Osteoblast (primary cell): ENCODE data around the gene GJA5. TPM values are rescaled to one million over a fixed set of nuclear protein-coding genes. Genes with fewer than 3 reads are reported as not detected.

ENCODE experiments used
- DNase-seq: peaks from one replicate; pipeline ENCODE4 v3.0.0; 2011; ENCODE audit warnings: low spot score, mixed read lengths; ENCODE audit not compliant: insufficient read length; ENCODE audit errors: missing footprints
- H2AFZ ChIP-seq: 2 replicates; pipeline ENCODE4 v1.6.0; 2011; ENCODE audit warnings: mild to moderate bottlenecking, low read length
- H3K27ac ChIP-seq: 2 replicates; pipeline ENCODE4 v1.5.1; 2011; ENCODE audit warnings: mild to moderate bottlenecking, low read depth, low read length, moderate library complexity
- H3K27me3 ChIP-seq: 2 replicates; pipeline ENCODE4 v1.6.0; 2012; ENCODE audit warnings: mild to moderate bottlenecking, control low read depth, inconsistent platforms, low read length, moderate library complexity; ENCODE audit not compliant: insufficient read depth
- H3K36me3 ChIP-seq: 2 replicates; pipeline ENCODE4 v1.5.1; 2011; ENCODE audit warnings: mild to moderate bottlenecking, low read length, control low read depth, moderate library complexity; ENCODE audit not compliant: insufficient read depth
- H3K4me1 ChIP-seq: 2 replicates; pipeline ENCODE4 v1.5.1; 2011; ENCODE audit warnings: mild to moderate bottlenecking, low read length, control low read depth, moderate library complexity; ENCODE audit not compliant: insufficient read depth
- H3K4me2 ChIP-seq: 2 replicates; pipeline ENCODE4 v1.6.0; 2011; ENCODE audit warnings: mild to moderate bottlenecking, low read length; ENCODE audit not compliant: insufficient read depth
- H3K4me3 ChIP-seq: fragments of 200-600 bp; sonication (generic); 3 replicates; pipeline ENCODE4 v1.5.1; 2012; ENCODE audit warnings: mild to moderate bottlenecking, low read length, inconsistent platforms; ENCODE audit not compliant: insufficient read depth
- H3K79me2 ChIP-seq: 2 replicates; pipeline ENCODE4 v1.6.0; 2012; ENCODE audit warnings: mild to moderate bottlenecking, low read length, control low read depth, inconsistent platforms; ENCODE audit not compliant: insufficient read depth
- H3K9me3 ChIP-seq: 2 replicates; pipeline ENCODE4 v1.5.1; 2011; ENCODE audit warnings: low read depth, low read length, control low read depth
- H4K20me1 ChIP-seq: 2 replicates; pipeline ENCODE4 v1.6.0; 2012; ENCODE audit warnings: mild to moderate bottlenecking, low read length, control low read depth; ENCODE audit not compliant: insufficient read depth
- CTCF ChIP-seq: IDR thresholded peaks from 2 replicates; pipeline ENCODE4 v1.5.1; 2011; ENCODE audit warnings: mild to moderate bottlenecking, low read depth, low read length, moderate library complexity; ENCODE audit errors: extremely low read depth
- total RNA-seq: library from RNA; depleted of rRNA; stranded (reverse); fragments of >200 nt; gene quantifications from 2 replicates; pipeline ENCODE4 v1.2.3, GENCODE V29; 2012

The GJA5 gene
- 0.29 TPM in 1 of 2 replicates, not detected in the other for total RNA-seq

- DNase-seq: no peak
- H3K4me2 ChIP-seq: no peak within 1 kb of the TSS
Observed at GRCh38 chr1:147760481-147761260, at the start of gene GJA5. GJA5 (minus strand) TSS chr1:147760602; CDS start chr1:147759238, 1,364 bp downstream.

GRCh38 chr1:147809236-147809635 lies 48.8 kb upstream of the GJA5 start:
- Histone ChIP-seq H3K27me3 (no peaks in the 10 kb centered on the region), H3K36me3 (no peaks in the 10 kb centered on the region), H3K4me3 (no peak overlapping the region), H3K4me1 (no peaks in the 10 kb centered on the region), H3K27ac (no peak overlapping the region), H3K4me2 (no peak overlapping the region), H3K79me2 (no peaks in the 10 kb centered on the region), H2AFZ (no peak overlapping the region), H4K20me1 (no peaks in the 10 kb centered on the region), H3K9me3 (no peaks in the 10 kb centered on the region)
- no peak for DNase-seq
- no peak for TF ChIP-seq CTCF

More at GRCh38 chr1:147760481-147761260, at the start of gene GJA5:
- TF ChIP-seq CTCF: no peak
- H3K27ac ChIP-seq: no peak within 1 kb of the TSS
- H3K27me3 ChIP-seq: peaks cover 4% of the 10 kb centered on the region
- no peaks in the 10 kb centered on the region for H3K79me2 ChIP-seq
- H4K20me1 ChIP-seq: no peaks in the 10 kb centered on the region
- no peak within 1 kb of the TSS for H3K4me3 ChIP-seq
- no peaks in the 10 kb centered on the region for H3K9me3 ChIP-seq
- H3K4me1 ChIP-seq: no peaks in the 10 kb centered on the region
- no peak within 1 kb of the TSS for H2AFZ ChIP-seq
- no peaks in the 10 kb centered on the region for H3K36me3 ChIP-seq

GRCh38 chr1:147808025-147808424 lies 47.6 kb upstream of the GJA5 start:
- Histone ChIP-seq H3K4me2 (no peak overlapping the region), H3K27ac (no peak overlapping the region), H3K4me1 (no peaks in the 10 kb centered on the region), H3K9me3 (no peaks in the 10 kb centered on the region), H3K27me3 (no peaks in the 10 kb centered on the region), H3K36me3 (no peaks in the 10 kb centered on the region), H2AFZ (no peak overlapping the region), H3K79me2 (no peaks in the 10 kb centered on the region), H4K20me1 (no peaks in the 10 kb centered on the region), H3K4me3 (no peak overlapping the region)
- DNase-seq: no peak
- TF ChIP-seq CTCF: no peak

- Histone ChIP-seq H3K4me2 (no peak overlapping the region), H3K4me3 (no peak overlapping the region), H3K36me3 (no peaks in the 10 kb centered on the region), H3K27ac (no peak overlapping the region), H3K27me3 (no peaks in the 10 kb centered on the region), H2AFZ (no peak overlapping the region), H3K79me2 (no peaks in the 10 kb centered on the region), H3K4me1 (no peaks in the 10 kb centered on the region), H4K20me1 (no peaks in the 10 kb centered on the region), H3K9me3 (no peaks in the 10 kb centered on the region)
- no peak for DNase-seq
- TF ChIP-seq CTCF: no peak
Observed at GRCh38 chr1:147807405-147807804, 47.0 kb upstream of the GJA5 start.
